GM21576 (cell line): ENCODE results near the gene RFX2.
"Not testable (repeated sequence)": the region's sequence is repeated elsewhere in the genome, so short reads cannot be mapped to it uniquely, and the experiment has no call there.

ENCODE experiments used
- ATAC-seq: cut with Tn5 transposase; IDR thresholded peaks from one replicate; pipeline ENCODE4 v1.9.1; 2021; ENCODE audit warnings: mild to moderate bottlenecking, moderate library complexity; ENCODE audit not compliant: unreplicated experiment

Gene RFX2

GRCh38 chr19:6041991-6042481 is 68.3 kb downstream of the RFX2 start:
- ATAC-seq, result no peak

GRCh38 chr19:6041071-6041470 is 69.2 kb downstream of the RFX2 start:
- no peak for ATAC-seq

GRCh38 chr19:6039566-6040225 is 70.6 kb downstream of the RFX2 start:
- ATAC-seq, result no peak

GRCh38 chr19:6038634-6039405 is 71.5 kb downstream of the RFX2 start:
- no peak for ATAC-seq

GRCh38 chr19:6035026-6035425 is 75.3 kb downstream of the RFX2 start:
- no peak for ATAC-seq

GRCh38 chr19:6034512-6034911 is 75.8 kb downstream of the RFX2 start:
- no peak for ATAC-seq

GRCh38 chr19:6033744-6034264 is 76.5 kb downstream of the RFX2 start:
- ATAC-seq, result no peak

- no peak for ATAC-seq
These were observed 77.5 kb downstream of the RFX2 start for GRCh38 chr19:6032827-6033226.

GRCh38 chr19:6032381-6032780 is 77.9 kb downstream of the RFX2 start:
- ATAC-seq, result no peak

- ATAC-seq, result no peak
These were observed 80.1 kb downstream of the RFX2 start for GRCh38 chr19:6030214-6030507.

GRCh38 chr19:6026390-6027227 is 83.7 kb downstream of the RFX2 start:
- no peak for ATAC-seq

GRCh38 chr19:6024756-6025155 is 85.5 kb downstream of the RFX2 start:
- not testable (repeated sequence) for ATAC-seq

GRCh38 chr19:6023936-6024335 is 86.4 kb downstream of the RFX2 start:
- ATAC-seq, result no peak

GRCh38 chr19:6023085-6023682 is 87.1 kb downstream of the RFX2 start:
- ATAC-seq, result no peak

- ATAC-seq, result no peak
These were observed 87.7 kb downstream of the RFX2 start for GRCh38 chr19:6022570-6023064.

- no peak for ATAC-seq
These were observed 88.3 kb downstream of the RFX2 start for GRCh38 chr19:6021878-6022569.

GRCh38 chr19:6020972-6021805 is 89.1 kb downstream of the RFX2 start:
- ATAC-seq, result no peak

GRCh38 chr19:6020166-6020882 is 90.0 kb downstream of the RFX2 start:
- no peak for ATAC-seq

GRCh38 chr19:6018786-6019185 is 91.5 kb downstream of the RFX2 start:
- ATAC-seq, result no peak
